ENCODE results near the gene ST8SIA6. TPM values are rescaled to one million over a fixed set of nuclear protein-coding genes. Genes with fewer than 3 reads are reported as not detected.

The ST8SIA6 gene
- total RNA-seq, 1 experiment from 2014 or later: 0.14 TPM

DNA sequence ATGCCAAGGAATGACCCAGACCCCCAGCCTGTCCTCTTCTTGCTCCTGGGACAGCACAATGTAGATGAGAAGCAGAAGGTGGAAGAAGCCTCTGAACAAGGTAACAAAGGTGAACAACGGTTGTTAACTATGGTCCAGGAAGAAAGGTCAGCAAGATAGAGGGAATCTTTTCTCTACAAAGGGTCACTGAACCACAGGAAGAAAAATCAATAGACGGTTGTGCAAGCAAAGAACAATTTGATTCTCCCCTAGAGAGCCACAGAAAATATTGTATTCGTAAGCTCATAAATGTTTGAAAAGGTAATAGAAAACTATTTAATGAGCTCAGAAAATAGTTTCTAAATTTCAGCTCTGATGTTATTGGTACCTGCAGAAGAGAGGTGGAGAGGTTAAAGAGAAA, 111.3 kb downstream of the ST8SIA6 start:
- CTCF ChIA-PET: interaction anchor here (0.5 kb wide), 1 partner anchor 47 kb away, joined by 4 read pairs; no protein-coding TSS in a partner anchor

DNA sequence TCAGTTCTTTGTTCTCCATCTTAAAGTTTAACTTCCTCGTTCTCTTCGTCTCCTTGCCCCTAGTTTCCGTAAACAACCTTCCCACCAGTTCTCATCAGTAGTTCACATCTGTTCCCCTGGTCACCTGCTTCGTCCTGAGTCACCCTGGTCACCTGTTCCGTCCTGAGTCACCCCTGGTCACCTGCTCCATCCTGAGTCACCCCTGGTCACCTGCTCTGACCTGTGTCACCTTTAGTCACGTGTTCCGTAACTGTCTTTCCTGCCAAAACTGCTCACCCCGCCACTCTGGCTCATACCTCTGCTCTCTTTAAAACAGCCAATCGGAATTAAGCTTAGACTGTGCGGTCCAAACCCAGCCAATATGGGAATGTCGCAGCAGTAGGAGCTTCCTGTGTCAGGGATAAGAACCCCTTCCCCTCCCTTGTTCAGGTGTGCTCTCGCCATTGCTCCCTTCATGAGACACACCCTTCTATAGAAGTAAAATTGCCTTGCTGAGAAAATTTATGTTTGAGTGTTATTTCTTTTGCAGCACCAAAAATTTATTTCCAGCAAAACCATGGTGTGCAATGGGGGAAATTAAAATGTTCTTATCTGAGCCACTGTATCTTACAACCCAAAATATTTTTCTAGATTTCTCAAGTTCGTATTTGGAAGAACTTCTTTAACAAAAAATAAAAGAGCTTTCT, 114.1 kb downstream of the ST8SIA6 start:
- Mint-ChIP-seq H3K27ac (ENCODE audit: unreplicated experiment) (no peak overlapping the region), H3K27me3 (ENCODE audit: unreplicated experiment) (no peaks in the 10 kb centered on the region), H3K36me3 (ENCODE audit: insufficient read depth, unreplicated experiment) (peaks cover 4% of the 10 kb centered on the region), H3K4me1 (ENCODE audit: low read depth, unreplicated experiment) (peaks cover 10% of the 10 kb centered on the region), H3K9me3 (ENCODE audit: low read depth, unreplicated experiment) (peaks cover 12% of the 10 kb centered on the region), H3K4me3 (ENCODE audit: low read depth, unreplicated experiment) (no peak overlapping the region)
- no peak for DNase-seq
- BruUV-seq (replicated peaks): no TSS peak
- CTCF ChIA-PET: interaction anchor here (0.6 kb wide), 1 partner anchor 8 kb away, joined by 6 read pairs; no protein-coding TSS in a partner anchor
- TF ChIP-seq, protein P1, sequence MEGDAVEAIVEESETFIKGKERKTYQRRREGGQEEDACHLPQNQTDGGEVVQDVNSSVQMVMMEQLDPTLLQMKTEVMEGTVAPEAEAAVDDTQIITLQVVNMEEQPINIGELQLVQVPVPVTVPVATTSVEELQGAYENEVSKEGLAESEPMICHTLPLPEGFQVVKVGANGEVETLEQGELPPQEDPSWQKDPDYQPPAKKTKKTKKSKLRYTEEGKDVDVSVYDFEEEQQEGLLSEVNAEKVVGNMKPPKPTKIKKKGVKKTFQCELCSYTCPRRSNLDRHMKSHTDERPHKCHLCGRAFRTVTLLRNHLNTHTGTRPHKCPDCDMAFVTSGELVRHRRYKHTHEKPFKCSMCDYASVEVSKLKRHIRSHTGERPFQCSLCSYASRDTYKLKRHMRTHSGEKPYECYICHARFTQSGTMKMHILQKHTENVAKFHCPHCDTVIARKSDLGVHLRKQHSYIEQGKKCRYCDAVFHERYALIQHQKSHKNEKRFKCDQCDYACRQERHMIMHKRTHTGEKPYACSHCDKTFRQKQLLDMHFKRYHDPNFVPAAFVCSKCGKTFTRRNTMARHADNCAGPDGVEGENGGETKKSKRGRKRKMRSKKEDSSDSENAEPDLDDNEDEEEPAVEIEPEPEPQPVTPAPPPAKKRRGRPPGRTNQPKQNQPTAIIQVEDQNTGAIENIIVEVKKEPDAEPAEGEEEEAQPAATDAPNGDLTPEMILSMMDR (IDR thresholded peaks at IDR 0.05; ENCODE audit: unreplicated experiment): no peak
- intact Hi-C loops (cut with micrococcal nuclease; ENCODE audit: unreplicated experiment): no loop called here

More for the DNA sequence above, 111.3 kb downstream of the ST8SIA6 start:
- H3K27ac Mint-ChIP-seq (ENCODE audit: unreplicated experiment): no peak overlapping the region
- TF ChIP-seq, protein P1 (IDR thresholded peaks at IDR 0.05; ENCODE audit: unreplicated experiment): no peak
- intact Hi-C loops (cut with micrococcal nuclease; ENCODE audit: unreplicated experiment): no loop called here
- peaks cover 12% of the 10 kb centered on the region for H3K9me3 Mint-ChIP-seq (ENCODE audit: low read depth, unreplicated experiment)
- DNase-seq: no peak
- no peak overlapping the region for H3K4me3 Mint-ChIP-seq (ENCODE audit: low read depth, unreplicated experiment)
- peaks cover 10% of the 10 kb centered on the region for H3K4me1 Mint-ChIP-seq (ENCODE audit: low read depth, unreplicated experiment)
- H3K36me3 Mint-ChIP-seq (ENCODE audit: insufficient read depth, unreplicated experiment): peaks cover 4% of the 10 kb centered on the region
- no TSS peak for BruUV-seq (replicated peaks)
- no peaks in the 10 kb centered on the region for H3K27me3 Mint-ChIP-seq (ENCODE audit: unreplicated experiment)

DNA sequence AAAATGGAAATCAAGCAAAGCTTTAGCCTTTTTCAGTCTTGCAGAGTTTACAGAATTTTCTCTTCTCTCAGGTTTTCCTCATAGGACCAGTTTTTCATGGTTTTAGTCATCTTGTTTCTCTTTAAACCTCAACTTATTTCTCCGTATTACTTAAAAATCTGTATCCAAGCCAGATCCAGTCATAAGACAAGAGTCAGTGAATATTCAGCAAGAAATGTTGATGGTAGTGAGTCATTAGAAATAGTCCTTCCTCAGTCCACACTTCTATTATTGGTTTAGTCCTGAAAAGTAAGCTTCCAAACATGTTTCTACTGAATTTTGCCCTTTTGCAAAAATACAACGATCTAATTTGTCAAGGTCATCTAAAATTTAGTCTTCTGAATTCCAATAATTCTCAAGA, 119.3 kb downstream of the ST8SIA6 start:
- no peak for DNase-seq
- H3K4me3 Mint-ChIP-seq (ENCODE audit: low read depth, unreplicated experiment): no peak overlapping the region
- CTCF ChIA-PET: no interaction called here

DNA sequence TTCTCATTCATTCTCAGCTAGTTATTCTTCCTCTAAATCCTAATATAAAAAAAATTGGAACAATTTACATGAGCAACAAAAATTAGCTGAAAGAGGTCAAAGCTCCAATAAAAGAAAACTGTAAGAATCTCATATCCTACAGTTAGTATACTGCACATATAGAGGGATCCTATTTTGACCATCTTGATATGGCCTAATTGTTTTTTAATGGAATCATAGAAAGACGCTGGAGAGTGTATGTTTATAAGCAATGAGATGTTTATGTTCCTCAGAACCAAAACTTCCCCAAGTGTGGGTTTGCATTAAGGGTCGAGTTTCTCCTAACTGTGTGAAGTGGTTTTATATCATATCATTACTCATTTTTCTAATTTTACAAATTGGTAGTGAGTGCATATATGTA, 123.9 kb downstream of the ST8SIA6 start:
- CTCF ChIA-PET: no interaction called here
- no peaks in the 10 kb centered on the region for H3K36me3 Mint-ChIP-seq (ENCODE audit: insufficient read depth, unreplicated experiment)

More for the DNA sequence above, 119.3 kb downstream of the ST8SIA6 start:
- Mint-ChIP-seq H3K27ac (ENCODE audit: unreplicated experiment) (no peak overlapping the region), H3K36me3 (ENCODE audit: insufficient read depth, unreplicated experiment) (peaks cover 1% of the 10 kb centered on the region), H3K9me3 (ENCODE audit: low read depth, unreplicated experiment) (peaks cover 4% of the 10 kb centered on the region), H3K4me1 (ENCODE audit: low read depth, unreplicated experiment) (no peaks in the 10 kb centered on the region), H3K27me3 (ENCODE audit: unreplicated experiment) (no peaks in the 10 kb centered on the region)
- BruUV-seq (replicated peaks): no TSS peak
- intact Hi-C loops (cut with micrococcal nuclease; ENCODE audit: unreplicated experiment): no loop called here
- TF ChIP-seq, protein P1 (IDR thresholded peaks at IDR 0.05; ENCODE audit: unreplicated experiment): no peak

More for the DNA sequence above, 123.9 kb downstream of the ST8SIA6 start:
- Mint-ChIP-seq H3K9me3 (ENCODE audit: low read depth, unreplicated experiment) (no peaks in the 10 kb centered on the region), H3K27ac (ENCODE audit: unreplicated experiment) (no peak overlapping the region), H3K4me3 (ENCODE audit: low read depth, unreplicated experiment) (no peak overlapping the region), H3K27me3 (ENCODE audit: unreplicated experiment) (no peaks in the 10 kb centered on the region), H3K4me1 (ENCODE audit: low read depth, unreplicated experiment) (no peaks in the 10 kb centered on the region)
- TF ChIP-seq, protein P1 (IDR thresholded peaks at IDR 0.05; ENCODE audit: unreplicated experiment): no peak
- no TSS peak for BruUV-seq (replicated peaks)
- DNase-seq: no peak
- intact Hi-C loops (cut with micrococcal nuclease; ENCODE audit: unreplicated experiment): no loop called here
